ENCODE data around the gene SLIT3.

The SLIT3 gene

GRCh38 chr5:168829044-168829443 lies 471.9 kb downstream of the SLIT3 start:
- no peak for DNase-seq (ENCODE audit: low spot score)

- no peak for DNase-seq (ENCODE audit: low spot score)
Measured at GRCh38 chr5:168827636-168828035, 473.3 kb downstream of the SLIT3 start.

GRCh38 chr5:168826246-168826725 lies 474.7 kb downstream of the SLIT3 start:
- no peak for DNase-seq (ENCODE audit: low spot score)

GRCh38 chr5:168822745-168823281 lies 478.1 kb downstream of the SLIT3 start:
- no peak for DNase-seq (ENCODE audit: low spot score)

DNA sequence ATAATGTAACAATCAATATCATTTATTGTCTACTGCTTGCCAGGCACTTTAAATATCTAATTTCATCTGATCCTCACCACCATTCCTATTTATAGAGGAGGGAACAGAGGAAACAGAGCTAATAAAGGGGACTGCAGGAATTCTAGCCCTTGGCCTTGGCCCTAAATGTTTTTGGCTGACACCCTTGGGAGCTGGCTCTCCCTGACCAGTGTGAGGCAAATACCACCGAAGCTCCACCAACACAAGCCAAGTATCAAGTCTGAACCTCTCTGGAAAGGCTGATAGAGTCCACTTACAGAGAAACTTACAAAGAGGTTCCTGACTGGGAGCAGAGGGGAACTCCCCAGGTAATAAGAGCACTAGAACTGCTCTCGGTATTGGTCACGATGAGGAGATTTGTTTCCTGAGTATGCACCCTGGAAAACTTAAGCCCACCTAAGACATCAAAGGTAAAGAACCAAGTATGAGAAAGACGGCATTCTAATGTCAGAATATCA lies 478.6 kb downstream of the SLIT3 start:
- no peak for DNase-seq (ENCODE audit: low spot score)

GRCh38 chr5:168820874-168821273 lies 480.1 kb downstream of the SLIT3 start:
- DNase-seq (ENCODE audit: low spot score) = no peak

DNA sequence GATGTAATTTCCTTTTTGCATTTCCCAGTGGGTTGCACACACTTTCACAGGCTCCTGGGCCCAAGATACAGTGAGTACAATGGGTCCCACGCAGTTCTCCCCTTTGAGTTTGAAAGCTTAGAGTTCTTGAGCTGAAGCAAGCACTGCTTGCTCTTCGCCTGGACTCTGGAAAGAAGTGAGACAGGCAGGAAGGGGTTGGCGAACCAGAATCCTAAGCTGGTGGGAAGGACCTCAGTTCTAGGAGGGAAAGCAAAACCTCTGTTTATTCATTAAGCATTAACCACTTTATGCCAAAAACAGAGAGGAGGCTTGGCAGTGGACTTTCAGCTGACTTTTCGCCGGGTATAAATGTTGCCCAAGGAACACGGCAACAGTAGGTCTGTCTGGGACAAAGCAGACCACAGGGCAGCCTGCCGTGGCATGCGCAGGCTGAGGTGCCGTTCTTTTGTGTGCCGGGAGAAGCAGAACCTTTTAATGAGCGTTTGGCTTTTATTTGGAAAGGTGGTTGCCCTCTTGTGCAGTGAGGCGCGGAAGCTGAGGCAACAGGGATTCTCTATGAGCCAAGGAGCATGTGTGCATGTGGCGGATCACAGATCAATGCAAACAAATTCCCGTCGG lies 481.8 kb downstream of the SLIT3 start:
- no peak for DNase-seq (ENCODE audit: low spot score)

DNA sequence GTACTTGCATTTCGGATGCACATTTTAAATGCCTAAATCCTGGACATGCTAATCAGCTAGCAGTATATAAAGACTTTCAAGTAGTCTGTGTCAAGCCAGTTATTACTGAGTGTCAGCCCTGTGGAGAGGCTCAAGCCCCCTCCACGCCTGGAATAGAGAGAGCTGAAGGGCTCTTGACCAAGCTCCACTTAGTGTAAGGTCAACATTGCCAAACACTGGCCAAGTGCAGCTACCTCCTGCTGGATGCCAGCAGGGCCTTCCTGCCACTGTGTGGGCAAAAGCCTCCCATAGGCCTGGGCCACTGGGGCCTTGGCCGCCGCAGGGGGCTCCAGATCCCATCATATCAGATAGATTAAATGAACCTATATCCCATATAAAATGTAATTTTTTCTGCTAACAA lies 482.4 kb downstream of the SLIT3 start:
- no peak for DNase-seq (ENCODE audit: low spot score)

GRCh38 chr5:168817591-168817990 lies 483.3 kb downstream of the SLIT3 start:
- no peak for DNase-seq (ENCODE audit: low spot score)

DNA sequence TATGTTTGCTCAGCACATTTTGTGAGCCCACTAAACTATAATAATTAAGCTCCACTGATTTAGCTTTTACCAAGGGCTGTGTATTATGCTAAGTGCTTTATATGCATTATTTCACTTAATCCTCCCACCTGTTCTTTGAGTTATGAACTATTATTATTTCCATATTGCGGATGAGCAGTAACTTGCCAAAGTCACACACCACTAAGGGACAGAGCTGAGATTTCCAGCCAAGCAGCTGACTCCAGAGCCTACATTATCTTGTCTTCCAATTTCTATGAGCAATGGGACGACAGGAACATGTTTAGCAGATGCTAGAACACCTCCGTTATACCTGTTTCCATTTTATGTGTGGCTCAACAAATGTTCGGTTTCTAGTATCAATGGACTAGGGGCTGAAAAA lies 484.3 kb downstream of the SLIT3 start:
- no peak for DNase-seq (ENCODE audit: low spot score)

DNA sequence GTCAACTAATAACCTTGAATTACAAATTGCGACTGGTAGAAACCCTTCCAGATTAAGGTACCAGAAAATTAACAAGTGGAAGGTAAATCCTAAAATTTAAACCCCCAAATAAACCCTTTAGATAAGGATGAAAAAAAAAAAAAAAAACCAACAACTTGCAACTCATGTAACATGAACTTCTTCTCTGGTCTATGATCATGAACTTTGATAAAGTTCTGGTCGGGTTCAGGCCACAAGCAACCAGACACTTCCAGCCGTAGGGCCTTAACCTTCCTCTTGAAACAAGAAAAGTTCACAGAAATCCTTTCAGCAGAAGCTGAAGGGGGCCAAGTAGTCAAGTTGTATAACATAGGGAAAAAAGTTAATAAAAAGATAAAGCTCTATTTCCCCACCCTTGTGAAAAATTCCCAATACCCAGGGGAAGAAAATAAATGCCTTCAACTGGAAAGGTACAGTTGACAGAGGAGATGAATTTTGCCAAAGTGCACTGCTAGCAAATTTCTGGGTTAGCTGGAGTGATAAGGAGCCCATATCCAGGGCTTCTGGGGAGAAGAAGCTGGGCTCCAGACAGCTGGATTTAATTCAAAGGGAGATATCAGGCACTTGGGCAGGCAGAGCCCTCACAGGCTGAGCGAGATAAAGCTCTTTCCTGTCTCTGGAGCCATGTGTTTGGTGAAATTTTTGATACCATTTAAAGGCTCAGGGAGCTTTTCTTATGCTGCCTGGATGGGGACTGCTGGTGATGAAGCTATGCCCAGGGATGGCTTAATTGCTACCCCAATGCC lies 487.6 kb downstream of the SLIT3 start:
- DNase-seq (ENCODE audit: low spot score) = peak; percentile 96

GRCh38 chr5:168810641-168811040 lies 490.3 kb downstream of the SLIT3 start:
- no peak for DNase-seq (ENCODE audit: low spot score)

DNA sequence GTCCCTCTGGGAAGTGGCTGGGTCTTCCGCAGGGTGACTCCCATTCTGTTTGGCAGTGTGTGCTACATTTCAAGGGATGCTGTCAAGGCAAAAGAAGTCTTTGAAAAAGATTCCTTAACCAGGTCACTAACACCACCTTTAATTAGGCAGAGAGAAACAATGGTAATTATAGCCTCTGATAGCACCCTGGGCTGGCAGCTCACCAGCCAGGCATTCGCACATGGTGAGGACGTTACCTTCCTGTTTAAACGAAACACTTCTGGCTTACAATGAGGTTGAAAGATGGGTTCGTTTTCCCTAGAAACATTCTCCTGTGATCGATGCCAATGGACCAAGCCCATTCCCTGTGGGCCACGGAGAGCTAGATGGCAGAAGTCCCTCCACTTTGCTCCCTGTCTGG lies 491.7 kb downstream of the SLIT3 start:
- DNase-seq (ENCODE audit: low spot score) = no peak

DNA sequence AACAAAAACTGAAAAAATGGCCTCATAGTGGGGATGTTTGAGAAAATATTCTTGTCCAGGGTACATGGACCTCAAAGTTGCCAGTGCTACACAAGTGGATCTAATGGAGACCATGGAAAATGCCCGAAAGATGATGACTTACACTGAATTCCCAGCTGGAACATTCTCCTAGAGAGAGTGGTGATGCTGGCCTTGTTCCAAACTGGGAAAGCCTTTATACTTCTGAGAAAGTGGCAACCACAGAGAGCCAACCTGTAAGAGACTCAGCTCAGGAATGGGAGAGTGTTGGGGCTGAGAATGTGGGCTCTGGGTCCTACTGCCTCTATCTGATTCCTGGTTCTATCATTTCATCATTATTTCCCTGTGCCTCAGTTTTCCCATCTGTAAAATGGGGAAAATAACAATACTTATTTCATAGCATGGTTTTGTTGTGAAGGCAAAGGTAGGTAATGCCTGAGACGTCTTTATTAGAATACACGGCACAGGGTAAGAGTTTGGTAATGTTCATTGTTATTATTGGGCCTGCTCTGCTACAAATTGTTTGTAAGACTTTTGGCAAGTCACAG lies 492.8 kb downstream of the SLIT3 start:
- no peak for DNase-seq (ENCODE audit: low spot score)

DNA sequence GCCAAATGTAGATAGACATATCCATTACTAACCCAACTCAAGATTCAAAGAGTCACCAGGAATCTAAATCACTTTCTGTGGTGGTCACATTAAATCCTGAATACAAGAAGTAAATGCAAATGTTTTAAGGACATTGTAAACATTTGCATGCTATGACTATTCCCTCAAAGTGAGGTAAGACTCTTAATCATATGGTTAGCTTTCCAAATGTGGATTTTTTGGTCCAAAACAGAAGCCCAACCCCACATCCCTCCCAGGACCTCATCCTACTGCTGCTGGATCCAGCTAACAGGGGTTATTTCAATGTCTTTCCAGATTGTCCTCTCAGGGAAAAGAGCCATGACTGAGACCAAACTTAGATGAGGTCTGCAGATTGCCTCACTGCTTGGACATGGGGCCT lies 493.7 kb downstream of the SLIT3 start:
- no peak for DNase-seq (ENCODE audit: low spot score)

- DNase-seq (ENCODE audit: low spot score) = no peak
Measured at GRCh38 chr5:168803541-168803940, 497.4 kb downstream of the SLIT3 start.

GRCh38 chr5:168802337-168802736 lies 498.6 kb downstream of the SLIT3 start:
- no peak for DNase-seq (ENCODE audit: low spot score)

DNA sequence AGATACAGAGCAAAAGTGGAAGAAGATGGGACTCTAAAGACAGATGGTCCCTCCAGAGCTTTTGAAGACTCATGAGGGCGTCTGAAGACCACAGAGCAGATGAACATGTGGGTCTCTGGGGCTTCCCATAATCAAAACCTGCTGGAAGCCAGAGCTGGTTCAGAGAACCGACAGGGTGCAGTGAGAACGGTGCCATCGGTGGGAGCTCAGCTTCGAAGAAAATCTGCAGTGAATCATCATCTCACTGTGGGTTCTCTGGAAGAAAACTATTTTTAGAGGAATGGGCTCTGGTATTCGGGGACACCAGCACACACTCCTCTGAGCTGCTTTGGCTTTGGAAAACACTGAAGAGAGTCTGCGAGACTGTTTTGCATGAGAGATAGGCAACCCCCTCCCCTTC lies 499.4 kb downstream of the SLIT3 start:
- DNase-seq (ENCODE audit: low spot score) = no peak

DNA sequence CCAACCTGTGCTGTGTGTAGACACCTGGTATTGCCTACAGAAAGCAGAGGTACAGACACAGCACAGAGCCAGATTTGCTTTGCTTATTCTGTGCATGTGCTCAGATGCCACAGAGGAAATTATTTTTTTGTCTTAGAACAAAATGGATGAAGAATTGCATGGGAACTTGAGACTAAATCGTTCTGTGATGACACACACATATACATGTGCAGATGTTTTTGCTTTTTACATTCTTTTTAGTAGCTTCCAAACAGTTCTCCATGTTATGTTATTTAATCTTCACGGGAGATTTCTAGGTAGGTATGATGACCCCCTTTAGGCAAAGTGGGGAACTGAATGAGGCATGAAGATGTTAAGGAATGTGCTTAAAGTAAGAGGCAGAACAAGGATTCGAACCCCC lies 500.2 kb downstream of the SLIT3 start:
- no peak for DNase-seq (ENCODE audit: low spot score)

GRCh38 chr5:168798065-168799023 lies 502.6 kb downstream of the SLIT3 start:
- DNase-seq (ENCODE audit: low spot score) = no peak

All from hematopoietic multipotent progenitor cell treated with erythropoietin and hydrocortisone succinate and interleukin-3 and kit ligand, for 15 days (in vitro differentiated cells).